WERI-Rb-1 (cell line): ENCODE data around the gene TMEM164.

Source experiments
- DNase-seq: peaks from one replicate; pipeline ENCODE4 v3.0.0-alpha.2; 2020
- H3K27ac ChIP-seq: fragments of 250-450 bp; sonication (Bioruptor Pico); 2 replicates; pipeline ENCODE4 v1.5.1; 2020; ENCODE audit warnings: mild to moderate bottlenecking, moderate library complexity
- H3K27me3 ChIP-seq: fragments of 250-450 bp; sonication (Bioruptor Pico); 2 replicates; pipeline ENCODE4 v1.5.1; 2021; ENCODE audit warnings: mild to moderate bottlenecking, low read depth, moderate library complexity; ENCODE audit not compliant: insufficient read depth, severe bottlenecking
- H3K36me3 ChIP-seq: fragments of 250-450 bp; sonication (Bioruptor Pico); 2 replicates; pipeline ENCODE4 v1.5.1; 2020; ENCODE audit warnings: mild to moderate bottlenecking, moderate library complexity
- H3K4me3 ChIP-seq: 2 replicates; pipeline ENCODE4 v1.5.1; 2011; ENCODE audit warnings: low read depth, mild to moderate bottlenecking, control low read depth, low read length
- H3K9me3 ChIP-seq: fragments of 250-450 bp; sonication (Bioruptor Pico); 2 replicates; pipeline ENCODE4 v1.5.1; 2021; ENCODE audit warnings: mild to moderate bottlenecking, moderate library complexity; ENCODE audit not compliant: severe bottlenecking
- TF ChIP-seq, protein P1 (sequence below): IDR thresholded peaks from 2 replicates; pipeline ENCODE4 v1.5.1; 2011; ENCODE audit warnings: low read depth, mild to moderate bottlenecking, control low read depth, inconsistent platforms, low read length

TMEM164 gene

GRCh38 chrX:110215411-110215810 lies 212.5 kb downstream of the TMEM164 start:
- H3K27ac ChIP-seq: no peak overlapping the region
- H3K9me3 ChIP-seq: no peaks in the 10 kb centered on the region
- no peaks in the 10 kb centered on the region for H3K27me3 ChIP-seq
- no peak overlapping the region for H3K4me3 ChIP-seq
- H3K36me3 ChIP-seq: no peaks in the 10 kb centered on the region
- TF ChIP-seq, protein P1, sequence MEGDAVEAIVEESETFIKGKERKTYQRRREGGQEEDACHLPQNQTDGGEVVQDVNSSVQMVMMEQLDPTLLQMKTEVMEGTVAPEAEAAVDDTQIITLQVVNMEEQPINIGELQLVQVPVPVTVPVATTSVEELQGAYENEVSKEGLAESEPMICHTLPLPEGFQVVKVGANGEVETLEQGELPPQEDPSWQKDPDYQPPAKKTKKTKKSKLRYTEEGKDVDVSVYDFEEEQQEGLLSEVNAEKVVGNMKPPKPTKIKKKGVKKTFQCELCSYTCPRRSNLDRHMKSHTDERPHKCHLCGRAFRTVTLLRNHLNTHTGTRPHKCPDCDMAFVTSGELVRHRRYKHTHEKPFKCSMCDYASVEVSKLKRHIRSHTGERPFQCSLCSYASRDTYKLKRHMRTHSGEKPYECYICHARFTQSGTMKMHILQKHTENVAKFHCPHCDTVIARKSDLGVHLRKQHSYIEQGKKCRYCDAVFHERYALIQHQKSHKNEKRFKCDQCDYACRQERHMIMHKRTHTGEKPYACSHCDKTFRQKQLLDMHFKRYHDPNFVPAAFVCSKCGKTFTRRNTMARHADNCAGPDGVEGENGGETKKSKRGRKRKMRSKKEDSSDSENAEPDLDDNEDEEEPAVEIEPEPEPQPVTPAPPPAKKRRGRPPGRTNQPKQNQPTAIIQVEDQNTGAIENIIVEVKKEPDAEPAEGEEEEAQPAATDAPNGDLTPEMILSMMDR: no peak
- DNase-seq: no peak

DNA sequence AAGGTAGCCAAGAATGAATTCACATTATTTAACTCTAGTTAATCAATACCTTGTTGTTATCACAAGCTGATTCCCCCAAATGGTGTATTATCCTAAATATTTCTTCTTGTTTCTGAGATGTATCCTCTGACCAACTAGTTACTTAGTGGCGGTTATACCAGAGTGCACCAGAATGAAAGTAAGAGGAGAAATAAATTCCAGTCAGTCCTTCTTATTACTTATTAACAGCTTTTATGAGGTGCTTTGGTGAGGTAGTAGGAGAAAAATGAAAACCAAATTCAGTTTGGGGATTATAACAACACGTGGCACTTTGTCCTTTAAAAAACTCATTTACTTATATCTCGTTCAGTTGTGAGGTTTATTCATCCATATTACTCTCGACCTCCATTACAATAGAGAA lies 213.1 kb downstream of the TMEM164 start:
- TF ChIP-seq, protein P1: no peak
- H3K36me3 ChIP-seq: no peaks in the 10 kb centered on the region
- H3K27me3 ChIP-seq: no peaks in the 10 kb centered on the region
- H3K4me3 ChIP-seq: no peak overlapping the region
- no peak for DNase-seq
- no peak overlapping the region for H3K27ac ChIP-seq
- H3K9me3 ChIP-seq: no peaks in the 10 kb centered on the region

GRCh38 chrX:110218591-110218990 lies 215.7 kb downstream of the TMEM164 start:
- H3K4me3 ChIP-seq: no peak overlapping the region
- H3K27me3 ChIP-seq: no peaks in the 10 kb centered on the region
- TF ChIP-seq, protein P1: no peak
- H3K27ac ChIP-seq: no peak overlapping the region
- H3K9me3 ChIP-seq: no peaks in the 10 kb centered on the region
- H3K36me3 ChIP-seq: no peaks in the 10 kb centered on the region
- no peak for DNase-seq

DNA sequence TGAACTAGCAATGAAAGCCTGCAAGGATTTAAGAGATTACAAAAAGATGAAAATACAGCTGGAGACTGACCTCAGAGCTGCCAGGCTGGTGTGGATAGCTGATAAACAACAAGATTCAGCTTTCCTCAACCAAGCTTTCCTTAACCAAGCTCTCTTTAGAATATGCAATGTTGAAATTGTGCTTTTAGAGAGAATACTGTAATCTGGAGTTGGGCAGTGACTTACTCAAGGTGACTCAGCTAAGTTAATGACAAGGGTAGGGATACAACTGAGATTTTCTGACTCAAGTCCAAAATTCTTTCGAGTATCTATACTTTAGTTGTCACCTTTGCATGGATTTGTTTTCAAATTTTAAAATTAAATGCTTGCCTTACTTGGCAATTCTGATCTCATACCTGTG lies 217.0 kb downstream of the TMEM164 start:
- Histone ChIP-seq H3K27ac (no peak overlapping the region), H3K4me3 (no peak overlapping the region)
- DNase-seq: no peak

GRCh38 chrX:110222497-110223257 lies 219.8 kb downstream of the TMEM164 start:
- TF ChIP-seq, protein P1: no peak
- no peak overlapping the region for H3K4me3 ChIP-seq

More for the DNA sequence above, 217.0 kb downstream of the TMEM164 start:
- Histone ChIP-seq H3K27me3 (no peaks in the 10 kb centered on the region), H3K36me3 (no peaks in the 10 kb centered on the region), H3K9me3 (no peaks in the 10 kb centered on the region)
- TF ChIP-seq, protein P1: no peak

More at GRCh38 chrX:110222497-110223257, 219.8 kb downstream of the TMEM164 start:
- Histone ChIP-seq H3K36me3 (no peaks in the 10 kb centered on the region), H3K9me3 (no peaks in the 10 kb centered on the region), H3K27me3 (no peaks in the 10 kb centered on the region), H3K27ac (no peak overlapping the region)
- no peak for DNase-seq
